IPS-18c (cell line): ENCODE results near the gene ELOVL6.

Experiments used
- H3K4me3 ChIP-seq: 2 replicates; pipeline ENCODE4 v1.7.0; 2013; ENCODE audit warnings: low read depth, mild to moderate bottlenecking, low read length, moderate library complexity; ENCODE audit not compliant: insufficient read depth
- H3K9me3 ChIP-seq: one replicate; pipeline ENCODE4 v1.6.1; 2013; ENCODE audit warnings: mild to moderate bottlenecking, low read length, moderate library complexity; ENCODE audit not compliant: control insufficient read depth, insufficient read depth

The ELOVL6 gene

GRCh38 chr4:110034026-110034393 lies 164.4 kb downstream of the ELOVL6 start:
- H3K4me3 ChIP-seq = no peak overlapping the region
- no peaks in the 10 kb centered on the region for H3K9me3 ChIP-seq

- H3K4me3 ChIP-seq = no peak overlapping the region
- H3K9me3 ChIP-seq = no peaks in the 10 kb centered on the region
Observed at GRCh38 chr4:110033355-110034025, 164.9 kb downstream of the ELOVL6 start.

GRCh38 chr4:110032603-110033002 lies 165.8 kb downstream of the ELOVL6 start:
- Histone ChIP-seq H3K9me3 (no peaks in the 10 kb centered on the region), H3K4me3 (no peak overlapping the region)

GRCh38 chr4:110025718-110026117 lies 172.7 kb downstream of the ELOVL6 start:
- no peak overlapping the region for H3K4me3 ChIP-seq

GRCh38 chr4:110025056-110025455 lies 173.4 kb downstream of the ELOVL6 start:
- no peaks in the 10 kb centered on the region for H3K9me3 ChIP-seq
- no peak overlapping the region for H3K4me3 ChIP-seq

More at GRCh38 chr4:110025718-110026117, 172.7 kb downstream of the ELOVL6 start:
- no peaks in the 10 kb centered on the region for H3K9me3 ChIP-seq

GRCh38 chr4:110022457-110022856 lies 176.0 kb downstream of the ELOVL6 start:
- Histone ChIP-seq H3K9me3 (no peaks in the 10 kb centered on the region), H3K4me3 (no peak overlapping the region)

- H3K4me3 ChIP-seq = no peak overlapping the region
- no peaks in the 10 kb centered on the region for H3K9me3 ChIP-seq
Observed at GRCh38 chr4:110020646-110021443, 177.6 kb downstream of the ELOVL6 start.

- Histone ChIP-seq H3K9me3 (no peaks in the 10 kb centered on the region), H3K4me3 (no peak overlapping the region; the same call in 1 of the 2 replicates)
Observed at GRCh38 chr4:110020139-110020538, 178.3 kb downstream of the ELOVL6 start.

GRCh38 chr4:110019153-110019552 lies 179.3 kb downstream of the ELOVL6 start:
- H3K9me3 ChIP-seq = no peaks in the 10 kb centered on the region
- no peak overlapping the region for H3K4me3 ChIP-seq

GRCh38 chr4:110014233-110014632 lies 184.2 kb downstream of the ELOVL6 start:
- Histone ChIP-seq H3K4me3 (no peak overlapping the region), H3K9me3 (no peaks in the 10 kb centered on the region)

GRCh38 chr4:110012917-110013316 lies 185.5 kb downstream of the ELOVL6 start:
- Histone ChIP-seq H3K9me3 (no peaks in the 10 kb centered on the region), H3K4me3 (no peak overlapping the region)

- no peaks in the 10 kb centered on the region for H3K9me3 ChIP-seq
- no peak overlapping the region for H3K4me3 ChIP-seq
Observed at GRCh38 chr4:110010797-110011196, 187.6 kb downstream of the ELOVL6 start.

GRCh38 chr4:110009550-110009949 lies 188.9 kb downstream of the ELOVL6 start:
- Histone ChIP-seq H3K4me3 (no peak overlapping the region), H3K9me3 (no peaks in the 10 kb centered on the region)

- Histone ChIP-seq H3K4me3 (no peak overlapping the region), H3K9me3 (no peaks in the 10 kb centered on the region)
Observed at GRCh38 chr4:110008540-110008939, 189.9 kb downstream of the ELOVL6 start.

- Histone ChIP-seq H3K4me3 (no peak overlapping the region), H3K9me3 (no peaks in the 10 kb centered on the region)
Observed at GRCh38 chr4:110007217-110007616, 191.2 kb downstream of the ELOVL6 start.

- H3K4me3 ChIP-seq = no peak overlapping the region
- no peaks in the 10 kb centered on the region for H3K9me3 ChIP-seq
Observed at GRCh38 chr4:110005461-110006056, 192.9 kb downstream of the ELOVL6 start.

- H3K9me3 ChIP-seq = no peaks in the 10 kb centered on the region
Observed at GRCh38 chr4:110004556-110004955, 193.9 kb downstream of the ELOVL6 start.

More at GRCh38 chr4:110004556-110004955, 193.9 kb downstream of the ELOVL6 start:
- no peak overlapping the region for H3K4me3 ChIP-seq
